CD4-positive, alpha-beta memory T cell (primary cell): Measurements from ENCODE around the gene RMI2. TPM values are rescaled to one million over a fixed set of nuclear protein-coding genes. Genes with fewer than 3 reads are reported as not detected.

ENCODE experiments used
- CTCF ChIA-PET: fragments of 350-600 bp; sonication (Branson Sonifier 250); formaldehyde crosslinking; loops from one replicate; lab custom pipeline; 2021; ENCODE audit warnings: inconsistent platforms; ENCODE audit not compliant: partially characterized antibody; lab: Charles Lee
- POLR2A ChIA-PET: fragments of 350-600 bp; sonication (Branson Sonifier 250); formaldehyde crosslinking; loops from one replicate; lab custom pipeline; 2021; ENCODE audit not compliant: partially characterized antibody; lab: Charles Lee
- DNase-seq, 5 donors: peaks; one replicate each; pipeline versions ENCODE4 v3.0.0 to v3.0.0-alpha.2; 2020 to 2022; ENCODE audit warnings: mixed read lengths in 1 of 5
- H3K27ac ChIP-seq: one replicate; pipeline ENCODE4 v1.7.0; 2013; ENCODE audit warnings: low read depth, low read length
- H3K27me3 ChIP-seq: 2 replicates; pipeline ENCODE4 v1.7.0; 2013; ENCODE audit warnings: mild to moderate bottlenecking, low read length, moderate library complexity; ENCODE audit not compliant: insufficient read depth
- H3K36me3 ChIP-seq: 2 replicates; pipeline ENCODE4 v1.7.0; 2013; ENCODE audit warnings: mild to moderate bottlenecking, low read length, moderate library complexity; ENCODE audit not compliant: insufficient read depth
- H3K4me1 ChIP-seq: 2 replicates; pipeline ENCODE4 v1.7.0; 2013; ENCODE audit warnings: mild to moderate bottlenecking, low read length, moderate library complexity; ENCODE audit not compliant: insufficient read depth
- H3K4me3 ChIP-seq, 2 donors: one replicate each; pipeline ENCODE4 v1.7.0; 2013; ENCODE audit warnings: low read length in 2 of 2, mild to moderate bottlenecking in 1 of 2
- H3K9me3 ChIP-seq, 2 donors: one replicate each; pipeline ENCODE4 v1.7.0; 2013; ENCODE audit warnings: low read length in 2 of 2, control low read depth in 1 of 2; ENCODE audit not compliant: control insufficient read depth in 1 of 2
- H3K27ac Mint-ChIP-seq, 7 donors: one replicate each; pipeline ENCODE4 v1.8.0; 2020 to 2021; ENCODE audit warnings: mixed read lengths in 7 of 7, mild to moderate bottlenecking in 6 of 7, inconsistent platforms in 3 of 7, moderate library complexity in 3 of 7
- H3K27me3 Mint-ChIP-seq, 2 donors: one replicate each; pipeline ENCODE4 v1.8.0; 2020 to 2021; ENCODE audit warnings: mixed read lengths in 2 of 2
- H3K36me3 Mint-ChIP-seq, 2 donors: one replicate each; pipeline ENCODE4 v1.8.0; 2020 to 2021; ENCODE audit warnings: mixed read lengths in 2 of 2, inconsistent platforms in 1 of 2, mild to moderate bottlenecking in 1 of 2
- H3K4me1 Mint-ChIP-seq, 4 donors: one replicate each; pipeline ENCODE4 v1.8.0; 2020 to 2021; ENCODE audit warnings: mixed read lengths in 4 of 4, mild to moderate bottlenecking in 1 of 4
- H3K4me3 Mint-ChIP-seq, 8 donors: one replicate each; pipeline ENCODE4 v1.8.0; 2020 to 2021; ENCODE audit warnings: mixed read lengths in 8 of 8, mild to moderate bottlenecking in 7 of 8, moderate library complexity in 6 of 8, inconsistent platforms in 3 of 8
- H3K9me3 Mint-ChIP-seq, 8 donors: one replicate each; pipeline ENCODE4 v1.8.0; 2020 to 2021; ENCODE audit warnings: mixed read lengths in 8 of 8, mild to moderate bottlenecking in 5 of 8, inconsistent platforms in 3 of 8, moderate library complexity in 1 of 8
- intact Hi-C: fragments of 100-400 bp; cut with micrococcal nuclease; formaldehyde crosslinking; loops from one replicate; pipeline ENCODE4 v1.15.1; 2023
- polyA plus RNA-seq, 2 donors: library from polyadenylated mRNA; unstranded; fragments of 300-500 nt; fragmentation: Illumina TruSeq; gene quantifications; one replicate each; pipeline ENCODE4 v1.2.3, GENCODE V29; 2021
- total RNA-seq, 2 experiments: library from RNA; stranded (reverse); gene quantifications; one replicate each; pipeline ENCODE4 v1.2.3, GENCODE V29; 2021

The RMI2 gene
- total and polyA plus RNA-seq, 4 experiments from 2014 or later, result 1.5 to 4.0 (median 1.7) TPM

- POLR2A ChIA-PET, result no interaction called here
- no peak for DNase-seq
- Mint-ChIP-seq H3K27ac (no peak overlapping the region), H3K4me1 (no peaks in the 10 kb centered on the region), H3K9me3 (peaks cover 0 to 2% (median 0%) of the 10 kb centered on the region in 8 donors), H3K36me3 (no peaks in the 10 kb centered on the region), H3K27me3 (no peaks in the 10 kb centered on the region), H3K4me3 (no peak overlapping the region)
- Histone ChIP-seq H3K9me3 (no peaks in the 10 kb centered on the region), H3K36me3 (no peaks in the 10 kb centered on the region), H3K4me3 (no peak overlapping the region), H3K4me1 (no peaks in the 10 kb centered on the region), H3K27ac (no peak overlapping the region), H3K27me3 (no peaks in the 10 kb centered on the region)
- intact Hi-C loops, result no loop called here
- CTCF ChIA-PET, result no interaction called here
These were observed 6.2 kb upstream of the RMI2 start for GRCh38 chr16:11339075-11339474.

- no peaks in the 10 kb centered on the region for H3K36me3 Mint-ChIP-seq
- no peak overlapping the region for H3K4me3 Mint-ChIP-seq
- H3K9me3 Mint-ChIP-seq, result no peaks in the 10 kb centered on the region
- Histone ChIP-seq H3K4me1 (peaks cover 5% of the 10 kb centered on the region), H3K4me3 (no peak overlapping the region), H3K9me3 (no peaks in the 10 kb centered on the region), H3K27ac (no peak overlapping the region), H3K36me3 (no peaks in the 10 kb centered on the region), H3K27me3 (no peaks in the 10 kb centered on the region)
- DNase-seq, result no peak
- POLR2A ChIA-PET, result no interaction called here
- CTCF ChIA-PET, result interaction anchor here (1.3 kb wide), 1 partner anchor 16 kb away, joined by 4 read pairs; no protein-coding TSS in a partner anchor
- no peak overlapping the region for H3K27ac Mint-ChIP-seq
- intact Hi-C loops, result no loop called here
- peaks cover 4 to 7% (median 6%) of the 10 kb centered on the region in 4 donors for H3K4me1 Mint-ChIP-seq
- no peaks in the 10 kb centered on the region for H3K27me3 Mint-ChIP-seq
These were observed 4.5 kb upstream of the RMI2 start for GRCh38 chr16:11340710-11341109.

- Mint-ChIP-seq H3K27ac (no peak overlapping the region), H3K27me3 (no peaks in the 10 kb centered on the region), H3K4me1 (peaks cover 5 to 10% (median 7%) of the 10 kb centered on the region in 4 donors), H3K4me3 (no peak overlapping the region), H3K36me3 (no peaks in the 10 kb centered on the region), H3K9me3 (no peaks in the 10 kb centered on the region)
- Histone ChIP-seq H3K4me3 (no peak overlapping the region), H3K4me1 (peaks cover 11% of the 10 kb centered on the region), H3K27ac (no peak overlapping the region), H3K9me3 (no peaks in the 10 kb centered on the region), H3K27me3 (no peaks in the 10 kb centered on the region), H3K36me3 (no peaks in the 10 kb centered on the region)
- ChIA-PET POLR2A (no interaction called here), CTCF (interaction anchor here (1.3 kb wide), 1 partner anchor 15 kb away, joined by 4 read pairs; no protein-coding TSS in a partner anchor)
- DNase-seq, result no peak
- intact Hi-C loops, result no loop called here
These were observed 3.9 kb upstream of the RMI2 start for GRCh38 chr16:11341371-11341770.

DNA sequence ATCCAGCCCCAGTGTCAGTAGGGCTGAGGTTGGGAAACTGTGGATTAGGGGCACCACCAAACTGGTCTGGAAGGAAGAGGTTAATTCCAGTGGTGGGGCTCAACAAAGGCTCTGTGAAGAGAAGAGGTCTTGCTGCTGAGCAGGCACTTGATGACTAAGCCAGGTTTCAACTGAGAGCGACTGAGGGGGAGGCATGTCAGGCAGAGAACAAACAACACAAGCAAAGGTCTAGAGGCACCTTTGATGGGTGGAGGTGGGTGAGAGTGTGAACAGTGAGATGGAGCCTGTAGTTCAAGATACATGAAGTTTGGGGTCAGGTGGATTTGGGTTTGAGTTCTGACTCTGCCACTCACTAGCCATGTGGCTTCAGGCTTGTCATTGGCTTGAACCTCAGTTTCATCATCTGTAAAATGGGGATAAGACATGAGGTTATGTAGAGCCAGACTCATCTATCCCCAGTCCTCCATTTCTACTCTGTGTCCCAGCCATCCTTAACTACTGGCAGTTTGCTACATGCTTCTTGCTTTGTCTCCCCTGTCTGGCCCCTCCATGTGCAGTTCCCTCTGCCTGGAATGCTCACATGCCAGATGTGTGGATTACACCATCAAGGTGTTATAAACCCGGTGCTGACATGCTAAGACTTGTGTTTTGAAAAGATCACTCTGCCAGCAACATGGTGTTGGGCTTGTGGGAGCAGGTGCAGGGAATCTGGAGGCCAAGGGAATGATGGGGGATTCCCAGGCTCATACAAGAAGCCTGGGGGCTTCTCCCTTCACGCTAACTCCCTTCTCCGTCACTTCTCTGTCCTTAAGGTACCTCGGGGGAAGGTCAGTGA is 3.0 kb upstream of the RMI2 start:
- Mint-ChIP-seq H3K9me3 (no peaks in the 10 kb centered on the region), H3K36me3 (no peaks in the 10 kb centered on the region), H3K4me1 (peaks cover 5 to 10% (median 7%) of the 10 kb centered on the region in 4 donors), H3K27ac (no peak overlapping the region), H3K4me3 (peak overlapping the region in 1 of 8 donors; percentile 3), H3K27me3 (no peaks in the 10 kb centered on the region)
- H3K27ac ChIP-seq, result no peak overlapping the region
- H3K36me3 ChIP-seq, result no peaks in the 10 kb centered on the region
- H3K4me1 ChIP-seq, result peaks cover 11% of the 10 kb centered on the region
- CTCF ChIA-PET, result no interaction called here
- no peaks in the 10 kb centered on the region for H3K9me3 ChIP-seq
- no peaks in the 10 kb centered on the region for H3K27me3 ChIP-seq
- POLR2A ChIA-PET, result no interaction called here
- intact Hi-C loops, result no loop called here
- DNase-seq, result no peak
- H3K4me3 ChIP-seq, result no peak overlapping the region

DNA sequence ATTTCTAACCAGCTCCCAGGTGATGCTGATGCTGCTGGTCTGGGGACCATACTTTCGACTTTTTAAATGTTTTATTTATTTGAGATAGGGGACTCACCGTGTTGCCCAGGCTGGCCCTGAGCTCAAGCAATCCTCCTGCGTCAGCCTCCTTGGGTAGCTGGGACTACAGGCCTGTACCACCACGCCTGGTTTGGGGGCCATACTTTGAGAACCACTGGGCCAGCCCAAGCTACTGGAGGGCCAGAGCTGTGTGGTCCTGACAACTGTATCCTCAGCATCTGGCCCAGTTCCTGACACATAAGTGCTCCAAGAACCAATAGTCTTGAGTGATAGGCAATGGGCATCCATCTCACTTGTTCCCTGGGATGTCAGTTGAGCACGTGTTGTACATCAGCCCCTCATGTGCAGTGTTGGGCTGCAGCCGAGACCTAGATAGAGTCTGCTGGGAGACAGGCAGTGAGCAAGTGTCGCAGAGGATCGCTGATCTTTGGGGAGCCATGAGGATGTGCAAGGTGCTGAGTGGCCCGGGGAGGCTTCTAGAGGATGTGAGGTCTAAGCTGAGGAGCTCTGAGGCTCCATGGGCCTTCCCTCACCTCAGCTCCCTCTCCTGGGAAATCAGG is 1.6 kb downstream of the RMI2 start:
- Histone ChIP-seq H3K27ac (no peak overlapping the region), H3K9me3 (no peaks in the 10 kb centered on the region), H3K4me1 (peaks cover 11% of the 10 kb centered on the region), H3K27me3 (no peaks in the 10 kb centered on the region), H3K4me3 (no peak overlapping the region), H3K36me3 (no peaks in the 10 kb centered on the region)
- peak overlapping the region in 4 of 7 donors; percentile 35 to 54 (median 42) for H3K27ac Mint-ChIP-seq
- H3K27me3 Mint-ChIP-seq, result no peaks in the 10 kb centered on the region
- H3K4me1 Mint-ChIP-seq, result peaks cover 5 to 10% (median 7%) of the 10 kb centered on the region in 4 donors
- no peak for DNase-seq
- intact Hi-C loops, result no loop called here
- H3K4me3 Mint-ChIP-seq, result peak overlapping the region; percentile 52 to 87 (median 80)
- CTCF ChIA-PET, result interaction anchor here (0.8 to 3.0 kb wide), 6 partner anchors 11 to 392 kb away, joined by 3 to 19 read pairs (median 4); partner anchors contain the start of gene SOCS1
- no peaks in the 10 kb centered on the region for H3K9me3 Mint-ChIP-seq
- no peaks in the 10 kb centered on the region for H3K36me3 Mint-ChIP-seq
- POLR2A ChIA-PET, result interaction anchor here (1.1 to 1.5 kb wide), 4 partner anchors 8 to 91 kb away, joined by 3 to 5 read pairs (median 4); partner anchors contain the start of genes SOCS1 and TNP2

GRCh38 chr16:11347831-11348230 is 2.6 kb downstream of the RMI2 start:
- intact Hi-C loops, result no loop called here
- Histone ChIP-seq H3K4me3 (no peak overlapping the region), H3K27ac (no peak overlapping the region), H3K4me1 (peaks cover 11% of the 10 kb centered on the region), H3K9me3 (no peaks in the 10 kb centered on the region), H3K27me3 (no peaks in the 10 kb centered on the region), H3K36me3 (no peaks in the 10 kb centered on the region)
- Mint-ChIP-seq H3K27ac (no peak overlapping the region), H3K9me3 (no peaks in the 10 kb centered on the region), H3K4me1 (peaks cover 5 to 10% (median 7%) of the 10 kb centered on the region in 4 donors), H3K27me3 (no peaks in the 10 kb centered on the region), H3K36me3 (no peaks in the 10 kb centered on the region), H3K4me3 (no peak overlapping the region)
- DNase-seq, result no peak
- ChIA-PET POLR2A (interaction anchor here (1.1 to 1.5 kb wide), 2 partner anchors 37 to 79 kb away, joined by 3 to 4 read pairs; partner anchors contain the start of gene TNP2), CTCF (interaction anchor here (0.8 to 3.0 kb wide), 2 partner anchors 10 to 13 kb away, joined by 3 to 19 read pairs; no protein-coding TSS in a partner anchor)
